CD4-positive, alpha-beta T cell treated with Interleukin-4 for 1 hour (primary cell): Measurements from ENCODE around the gene RUSC2.

Experiments used
- DNase-seq, 2 donors: peaks; one replicate each; pipeline ENCODE4 v3.0.0-alpha.2; 2020 to 2022

Gene RUSC2

GRCh38 chr9:35526087-35526801, 36.3 kb downstream of the RUSC2 start:
- no peak for DNase-seq

GRCh38 chr9:35529161-35529823, 39.4 kb downstream of the RUSC2 start:
- no peak for DNase-seq

GRCh38 chr9:35533398-35533797, 43.5 kb downstream of the RUSC2 start:
- no peak for DNase-seq

GRCh38 chr9:35534921-35535320, 45.0 kb downstream of the RUSC2 start:
- peak in 1 of 2 donors; percentile 22 for DNase-seq

- DNase-seq = no peak
Observed at GRCh38 chr9:35537913-35538312, 48.0 kb downstream of the RUSC2 start.

- peak in 1 of 2 donors; percentile 54 for DNase-seq
Observed at GRCh38 chr9:35538361-35539234, 48.7 kb downstream of the RUSC2 start.
